Omental fat pad (tissue), 4 donors: ENCODE data around the gene VEGFA. TPM values are rescaled to one million over a fixed set of nuclear protein-coding genes. Genes with fewer than 3 reads are reported as not detected.

Source experiments
- ATAC-seq: fragments of 150-250 bp; one replicate; pipeline ENCODE4 v1.9.1; 2016; ENCODE audit warnings: mild to moderate bottlenecking, moderate library complexity; ENCODE audit not compliant: low FRiP score
- DNase-seq: peaks from one replicate; pipeline ENCODE4 v3.0.0-alpha.2; 2019; ENCODE audit warnings: low spot score
- CTCF ChIP-seq, 3 donors: fragments of 450-650 bp; IDR thresholded peaks; one replicate each; pipeline ENCODE4 v1.5.1; 2016 to 2017; ENCODE audit warnings: antibody characterized with exemption in 3 of 3, mild to moderate bottlenecking in 3 of 3, moderate library complexity in 2 of 3
- total RNA-seq, 4 donors: library from RNA; depleted of rRNA; stranded (reverse); fragments of >200 nt; gene quantifications; one replicate each; pipeline ENCODE4 v1.1.0, GENCODE V29; 2016

Gene VEGFA
- total RNA-seq, 4 donors from 2014 or later: 157 to 656 (median 510) TPM

GRCh38 chr6:43759136-43759906 is 10.7 kb upstream of the VEGFA start:
- DNase-seq: no peak
- TF ChIP-seq CTCF (IDR thresholded peaks at IDR 0.05): no peak
- ATAC-seq: no peak

GRCh38 chr6:43759907-43760206 is 10.2 kb upstream of the VEGFA start:
- TF ChIP-seq CTCF (IDR thresholded peaks at IDR 0.05): no peak
- DNase-seq: no peak
- no peak for ATAC-seq

GRCh38 chr6:43760210-43761168 is 9.5 kb upstream of the VEGFA start:
- TF ChIP-seq CTCF (IDR thresholded peaks at IDR 0.05): no peak
- no peak for DNase-seq

GRCh38 chr6:43761666-43762409 is 8.2 kb upstream of the VEGFA start:
- ATAC-seq (no peak), DNase-seq (no peak)
- no peak for TF ChIP-seq CTCF (IDR thresholded peaks at IDR 0.05)

More at GRCh38 chr6:43760210-43761168, 9.5 kb upstream of the VEGFA start:
- no peak for ATAC-seq

GRCh38 chr6:43762410-43762768 is 7.6 kb upstream of the VEGFA start:
- DNase-seq (no peak), ATAC-seq (no peak)
- no peak for TF ChIP-seq CTCF (IDR thresholded peaks at IDR 0.05)

GRCh38 chr6:43762966-43763695 is 6.9 kb upstream of the VEGFA start:
- no peak for ATAC-seq
- no peak for DNase-seq
- no peak for TF ChIP-seq CTCF (IDR thresholded peaks at IDR 0.05)
